ENCODE data around the gene WDHD1.
"Not testable (repeated sequence)": the region's sequence is repeated elsewhere in the genome, so short reads cannot be mapped to it uniquely, and the experiment has no call there.

The WDHD1 gene, protein sequence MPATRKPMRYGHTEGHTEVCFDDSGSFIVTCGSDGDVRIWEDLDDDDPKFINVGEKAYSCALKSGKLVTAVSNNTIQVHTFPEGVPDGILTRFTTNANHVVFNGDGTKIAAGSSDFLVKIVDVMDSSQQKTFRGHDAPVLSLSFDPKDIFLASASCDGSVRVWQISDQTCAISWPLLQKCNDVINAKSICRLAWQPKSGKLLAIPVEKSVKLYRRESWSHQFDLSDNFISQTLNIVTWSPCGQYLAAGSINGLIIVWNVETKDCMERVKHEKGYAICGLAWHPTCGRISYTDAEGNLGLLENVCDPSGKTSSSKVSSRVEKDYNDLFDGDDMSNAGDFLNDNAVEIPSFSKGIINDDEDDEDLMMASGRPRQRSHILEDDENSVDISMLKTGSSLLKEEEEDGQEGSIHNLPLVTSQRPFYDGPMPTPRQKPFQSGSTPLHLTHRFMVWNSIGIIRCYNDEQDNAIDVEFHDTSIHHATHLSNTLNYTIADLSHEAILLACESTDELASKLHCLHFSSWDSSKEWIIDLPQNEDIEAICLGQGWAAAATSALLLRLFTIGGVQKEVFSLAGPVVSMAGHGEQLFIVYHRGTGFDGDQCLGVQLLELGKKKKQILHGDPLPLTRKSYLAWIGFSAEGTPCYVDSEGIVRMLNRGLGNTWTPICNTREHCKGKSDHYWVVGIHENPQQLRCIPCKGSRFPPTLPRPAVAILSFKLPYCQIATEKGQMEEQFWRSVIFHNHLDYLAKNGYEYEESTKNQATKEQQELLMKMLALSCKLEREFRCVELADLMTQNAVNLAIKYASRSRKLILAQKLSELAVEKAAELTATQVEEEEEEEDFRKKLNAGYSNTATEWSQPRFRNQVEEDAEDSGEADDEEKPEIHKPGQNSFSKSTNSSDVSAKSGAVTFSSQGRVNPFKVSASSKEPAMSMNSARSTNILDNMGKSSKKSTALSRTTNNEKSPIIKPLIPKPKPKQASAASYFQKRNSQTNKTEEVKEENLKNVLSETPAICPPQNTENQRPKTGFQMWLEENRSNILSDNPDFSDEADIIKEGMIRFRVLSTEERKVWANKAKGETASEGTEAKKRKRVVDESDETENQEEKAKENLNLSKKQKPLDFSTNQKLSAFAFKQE

DNA sequence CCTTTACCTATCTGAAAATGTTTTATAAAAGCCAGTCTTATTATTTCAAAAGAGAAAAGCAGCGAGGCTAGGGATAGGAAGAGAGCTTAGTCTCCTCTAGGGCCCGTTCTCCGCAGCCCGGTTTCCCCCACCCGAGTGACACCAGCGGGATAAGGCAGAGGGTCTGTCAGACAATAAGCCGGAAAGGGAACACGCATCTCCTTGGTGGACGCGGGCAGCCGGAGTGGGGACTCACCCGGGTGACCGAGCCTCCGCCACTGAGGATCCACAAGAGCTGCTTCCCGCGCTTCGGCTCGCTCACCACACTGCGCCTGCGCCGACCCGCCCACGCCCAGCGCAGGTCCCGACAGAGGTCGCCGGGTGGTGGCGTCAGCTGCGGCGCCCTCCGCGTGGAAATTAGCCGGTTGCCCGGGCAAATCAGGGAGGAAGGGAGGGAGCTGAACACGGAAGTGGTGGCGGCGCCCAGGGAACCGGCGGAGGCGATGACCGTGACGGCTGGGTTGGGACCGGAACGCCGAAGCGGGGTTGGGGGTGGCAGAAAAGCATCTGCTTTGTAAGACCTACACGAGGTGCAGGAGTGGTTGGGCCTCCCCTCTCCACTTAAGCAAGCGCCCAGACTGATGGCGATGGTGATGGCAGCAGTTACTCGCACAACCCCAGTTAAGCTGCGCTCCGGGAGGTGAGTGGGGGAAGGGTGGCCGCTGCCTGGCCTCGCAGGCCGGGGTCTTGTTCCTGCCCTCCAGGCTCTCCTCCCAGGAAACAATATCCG is at the start of gene WDHD1, which contains the start of gene SOCS4:
WDHD1 (minus strand) TSS at position 307 of the 769 bp plus-strand sequence. CDS start 312 bp downstream, outside the sequence.
SOCS4 (plus strand) TSS at position 444 of the 769 bp plus-strand sequence. CDS start 15,806 bp downstream, outside the sequence.
- peak; percentile 76 for DNase-seq

DNA sequence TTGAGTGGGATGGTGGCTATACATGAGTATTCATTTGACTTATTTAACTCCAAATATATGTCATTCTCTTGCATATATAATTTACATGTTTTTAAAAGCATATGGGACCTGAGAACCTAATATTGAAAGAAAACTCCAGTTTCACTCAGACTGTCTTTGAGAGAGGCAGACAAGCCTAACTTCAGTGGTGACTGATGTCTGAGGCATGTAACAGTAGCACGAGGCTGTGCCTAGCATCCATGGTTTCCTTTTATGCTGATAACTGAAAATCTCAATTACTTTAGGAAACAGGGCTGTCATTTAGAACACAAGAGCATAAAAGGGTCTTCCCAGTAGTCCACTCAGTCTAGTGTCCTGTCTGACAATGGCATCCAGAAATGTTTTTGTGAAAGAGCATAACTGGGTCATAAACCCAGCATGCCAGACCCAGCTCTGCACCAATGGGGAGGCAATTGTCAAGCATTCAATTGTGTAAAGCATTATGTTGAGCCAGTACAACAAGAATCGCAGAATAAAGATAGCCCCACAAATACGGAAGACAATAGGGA is 48.8 kb upstream of the WDHD1 start:
- DNase-seq: no peak

DNA sequence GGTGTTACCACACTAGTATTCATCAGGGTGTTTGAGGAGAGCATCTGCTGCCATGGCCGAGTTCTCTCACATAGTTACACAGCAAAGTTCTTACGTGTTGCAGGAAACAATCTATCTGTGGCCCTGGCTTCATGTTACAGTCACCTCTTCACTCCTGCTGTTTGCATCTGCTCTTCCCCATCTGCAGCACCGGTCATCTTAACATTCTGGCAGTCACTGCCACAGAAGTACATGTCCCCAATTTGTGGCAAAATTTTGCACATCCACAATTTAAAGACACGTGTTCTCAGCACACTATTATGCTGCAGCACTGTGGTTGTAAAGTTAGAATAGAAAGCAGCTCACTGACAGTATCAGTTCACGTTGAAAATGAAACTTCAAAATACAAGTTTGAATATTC is 47.8 kb upstream of the WDHD1 start:
- DNase-seq: no peak

DNA sequence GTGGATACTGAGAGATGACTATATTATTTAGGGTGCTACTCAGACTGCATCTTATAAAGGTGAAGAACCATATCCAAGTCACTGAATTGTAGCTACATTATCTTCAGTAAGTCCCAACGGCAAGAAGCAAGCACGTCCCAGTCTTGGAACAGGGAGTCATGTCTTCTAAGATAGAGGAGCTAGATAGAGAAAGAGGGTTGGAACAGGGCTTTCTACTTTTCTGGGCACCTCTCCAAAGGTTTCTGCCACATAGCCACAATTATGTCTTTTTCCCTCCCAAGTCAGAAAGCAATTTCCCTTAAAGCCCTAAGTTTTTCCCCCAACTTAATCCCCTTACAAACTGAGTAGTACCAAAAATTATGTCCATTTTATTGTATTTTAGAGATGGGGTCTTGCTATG is 47.0 kb upstream of the WDHD1 start:
- DNase-seq: no peak

DNA sequence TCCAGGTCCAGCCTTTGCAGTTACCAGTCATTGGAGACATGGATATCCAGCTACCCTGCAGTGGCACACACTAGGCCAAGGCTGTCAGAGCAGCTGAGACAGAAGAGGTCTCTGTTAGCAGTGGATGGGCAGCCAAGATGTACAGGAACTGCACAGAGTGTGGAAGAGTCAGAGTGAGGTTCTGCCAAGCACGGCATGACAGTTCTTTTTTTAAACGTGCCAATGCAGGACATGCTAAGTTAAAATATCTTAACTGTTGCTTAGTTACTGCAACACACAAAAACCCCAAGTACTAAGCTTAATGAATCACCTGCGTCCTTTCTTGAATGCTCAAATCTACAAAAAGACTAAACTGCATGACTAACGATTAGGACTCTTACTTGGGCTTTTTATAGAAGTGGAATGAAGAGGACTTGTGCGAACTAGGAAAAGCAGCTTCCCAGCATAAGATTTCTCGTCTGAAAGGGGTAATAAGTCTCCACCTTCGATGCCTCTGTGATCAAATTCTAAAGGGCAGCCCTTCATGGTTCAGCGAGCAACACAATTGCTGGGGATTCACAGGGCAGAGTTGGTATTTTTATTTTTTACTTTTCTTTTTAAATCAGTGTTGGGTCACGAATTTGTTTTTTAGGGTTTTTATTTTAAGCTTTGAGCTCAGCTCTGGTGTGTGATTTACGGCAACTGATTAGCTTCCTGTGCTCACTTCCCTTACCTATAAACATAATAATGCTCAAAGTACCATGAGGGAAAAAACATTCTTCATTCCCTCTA is 45.2 kb upstream of the WDHD1 start:
- DNase-seq: no peak

DNA sequence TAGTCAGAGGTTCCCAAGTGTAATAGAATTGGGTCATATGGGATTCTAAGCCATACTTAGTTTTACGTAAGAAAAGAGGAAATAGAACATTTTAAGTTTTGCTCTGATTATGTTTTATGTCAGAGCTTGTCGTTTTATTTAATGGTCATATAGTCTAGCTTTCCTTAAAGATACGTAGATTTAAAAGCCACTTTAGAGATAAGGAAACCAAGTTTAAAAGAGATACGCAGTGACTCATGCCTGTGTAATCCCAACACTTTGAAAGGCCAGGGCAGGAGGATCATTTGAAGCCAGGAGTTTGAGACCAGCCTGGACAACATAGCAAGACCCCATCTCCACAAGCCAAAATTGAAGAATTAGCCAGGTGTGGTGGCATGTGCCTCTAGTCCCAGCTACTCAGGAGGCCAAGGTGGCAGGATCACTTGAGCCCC is 44.1 kb upstream of the WDHD1 start:
- DNase-seq: no peak

DNA sequence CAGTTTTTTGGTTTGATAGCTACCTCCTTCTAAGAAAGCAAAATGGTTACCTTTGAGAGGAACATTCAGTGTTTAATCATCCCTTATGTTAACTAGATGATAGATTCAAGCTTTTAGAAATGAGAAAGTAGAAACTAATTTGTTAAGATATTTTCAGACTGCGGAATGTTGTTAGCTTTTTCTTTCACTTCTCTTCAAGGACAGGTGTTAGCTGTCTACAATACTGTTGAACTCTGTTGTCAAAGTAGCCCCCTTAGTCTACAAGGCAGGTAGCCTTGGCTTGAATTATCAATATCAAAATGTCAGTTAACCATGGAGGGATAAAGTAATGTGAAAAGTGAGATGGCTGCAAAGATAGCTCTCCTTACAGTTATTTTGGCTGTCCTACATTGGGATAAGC is 39.3 kb upstream of the WDHD1 start:
- no peak for DNase-seq

DNA sequence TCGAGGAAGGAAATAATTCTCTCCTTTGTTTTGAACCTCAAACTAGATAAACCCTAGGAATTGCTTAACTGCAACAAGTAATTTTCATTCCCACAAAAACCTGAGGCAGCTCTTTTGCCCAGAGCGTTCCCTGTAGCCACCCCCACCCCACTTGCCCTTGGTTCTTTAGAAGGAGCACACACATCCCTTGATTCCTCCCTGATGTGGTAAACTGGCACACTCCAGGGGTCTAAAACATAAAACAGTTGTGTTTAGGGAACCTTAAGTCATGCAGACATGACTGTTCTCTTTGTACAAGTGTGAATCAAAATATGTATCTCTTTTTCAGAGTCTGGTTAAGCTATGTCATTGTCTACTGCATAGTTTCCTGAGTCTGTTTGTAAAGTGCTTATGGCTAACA is 38.5 kb upstream of the WDHD1 start:
- DNase-seq: no peak

DNA sequence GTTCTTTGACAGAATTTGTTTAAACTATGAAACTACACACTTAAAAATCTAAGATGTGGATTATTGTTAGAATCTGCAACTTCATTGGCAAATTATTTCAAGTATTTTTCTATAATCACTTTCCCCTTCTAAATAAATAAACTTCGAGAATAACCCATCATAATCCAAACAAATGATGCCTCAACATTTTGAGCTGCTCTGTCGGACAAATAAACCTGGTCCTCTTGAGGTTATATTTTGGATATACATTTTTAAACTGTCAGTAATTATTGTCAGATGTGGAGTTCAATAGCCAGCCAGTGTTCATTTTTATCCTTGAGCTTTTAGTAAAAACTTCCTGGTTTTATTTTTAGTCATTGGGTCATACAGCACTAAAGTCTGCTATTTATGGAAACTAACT is 38.0 kb upstream of the WDHD1 start:
- not testable (repeated sequence) for DNase-seq

DNA sequence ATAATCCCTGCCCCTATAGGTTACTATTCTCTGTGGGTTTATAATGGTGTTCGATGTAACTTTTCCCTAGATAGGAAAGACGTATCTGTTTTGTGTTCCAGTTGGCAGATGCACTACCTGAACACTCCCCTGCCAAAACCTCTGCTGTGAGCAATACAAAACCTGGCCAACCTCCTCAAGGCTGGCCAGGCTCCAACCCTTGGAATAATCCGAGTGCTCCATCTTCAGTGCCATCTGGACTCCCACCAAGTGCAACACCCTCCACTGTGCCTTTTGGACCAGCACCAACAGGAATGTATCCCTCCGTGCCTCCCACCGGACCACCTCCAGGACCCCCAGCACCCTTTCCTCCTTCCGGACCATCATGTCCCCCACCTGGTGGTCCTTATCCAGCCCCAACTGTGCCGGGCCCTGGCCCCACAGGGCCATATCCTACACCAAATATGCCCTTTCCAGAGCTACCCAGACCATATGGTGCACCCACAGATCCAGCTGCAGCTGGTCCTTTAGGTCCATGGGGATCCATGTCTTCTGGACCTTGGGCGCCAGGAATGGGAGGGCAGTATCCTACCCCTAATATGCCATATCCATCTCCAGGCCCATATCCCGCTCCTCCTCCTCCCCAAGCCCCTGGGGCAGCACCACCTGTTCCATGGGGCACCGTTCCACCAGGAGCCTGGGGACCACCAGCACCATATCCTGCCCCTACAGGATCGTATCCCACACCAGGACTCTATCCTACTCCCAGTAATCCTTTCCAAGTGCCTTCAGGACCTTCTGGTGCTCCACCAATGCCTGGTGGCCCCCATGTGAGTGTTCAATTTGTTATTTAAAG is 35.8 kb upstream of the WDHD1 start:
- DNase-seq: no peak

DNA sequence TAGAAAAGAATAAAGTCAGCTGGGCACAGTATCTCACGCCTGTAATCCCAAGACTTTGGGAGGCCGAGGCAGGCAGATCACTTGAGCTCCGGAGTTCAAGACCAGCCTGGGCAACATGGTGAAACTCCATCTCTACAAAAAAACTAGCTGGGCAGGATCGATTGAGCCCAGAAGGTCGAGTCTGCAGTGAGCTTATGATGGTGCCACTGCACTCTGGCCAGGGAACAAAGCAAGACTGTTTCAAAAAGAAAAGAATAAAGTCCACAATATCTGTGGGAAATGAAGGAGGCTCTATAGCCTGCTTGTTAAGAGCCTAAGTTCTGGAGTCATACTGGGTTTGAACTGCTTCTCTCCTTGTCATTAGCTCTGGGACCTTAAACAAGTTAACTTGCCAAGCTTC is 32.4 kb upstream of the WDHD1 start:
- no peak for DNase-seq

DNA sequence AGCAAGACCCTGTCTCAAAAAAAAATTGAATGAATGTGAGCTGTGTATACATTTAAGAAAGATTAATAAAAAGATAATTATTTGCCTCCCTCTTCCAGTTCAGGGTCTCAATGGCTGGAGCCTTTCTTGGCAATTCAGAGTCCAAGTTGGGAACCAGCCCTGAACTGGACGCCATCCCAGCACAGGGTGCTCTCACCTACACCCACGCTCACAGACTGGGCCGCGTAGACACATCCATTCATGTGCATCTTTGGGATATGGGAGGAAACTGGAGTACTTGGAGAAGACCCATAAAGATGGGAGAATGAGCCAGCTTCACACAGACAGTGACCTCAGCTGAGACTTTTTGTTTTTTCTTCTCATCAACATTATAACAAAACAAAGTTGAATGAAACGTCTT is 31.0 kb upstream of the WDHD1 start:
- no peak for DNase-seq

DNA sequence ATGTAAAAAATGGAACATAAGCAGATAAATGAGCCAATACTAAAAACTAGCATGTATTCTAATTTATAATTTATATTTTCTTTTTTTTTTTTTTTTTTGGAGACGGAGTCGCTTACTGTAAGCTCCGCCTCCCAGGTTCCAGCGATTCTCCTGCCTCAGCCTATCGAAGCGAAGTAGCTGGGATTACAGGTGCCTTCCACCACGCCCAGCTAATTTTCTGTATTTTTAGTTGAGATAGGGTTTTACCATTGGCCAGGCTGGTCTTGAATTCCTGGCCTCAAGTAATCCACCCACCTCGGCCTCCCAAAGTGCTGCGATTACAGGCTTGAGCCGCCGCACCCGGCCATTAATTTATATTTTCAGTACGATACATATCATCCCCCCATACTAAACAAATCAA is 27.2 kb upstream of the WDHD1 start:
- no peak for DNase-seq

DNA sequence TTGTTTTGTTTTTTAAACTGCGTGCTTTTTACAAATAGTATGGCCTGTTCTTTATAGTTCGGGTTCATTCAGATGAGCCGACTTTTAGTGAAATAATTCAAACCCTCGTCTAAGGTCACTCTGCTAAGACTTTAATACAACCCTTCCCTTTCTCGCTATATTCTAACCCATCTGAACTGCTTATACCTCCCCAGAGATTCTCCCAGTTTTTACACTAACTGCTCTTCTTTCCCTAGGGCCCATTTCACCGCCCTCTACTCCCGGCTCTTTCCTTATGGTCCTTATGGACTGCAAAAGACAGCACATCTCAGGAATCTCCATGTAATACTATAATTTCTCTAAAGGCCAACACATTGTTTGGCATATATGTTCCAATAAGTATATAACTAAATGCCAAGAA is 26.6 kb upstream of the WDHD1 start:
- DNase-seq: no peak

DNA sequence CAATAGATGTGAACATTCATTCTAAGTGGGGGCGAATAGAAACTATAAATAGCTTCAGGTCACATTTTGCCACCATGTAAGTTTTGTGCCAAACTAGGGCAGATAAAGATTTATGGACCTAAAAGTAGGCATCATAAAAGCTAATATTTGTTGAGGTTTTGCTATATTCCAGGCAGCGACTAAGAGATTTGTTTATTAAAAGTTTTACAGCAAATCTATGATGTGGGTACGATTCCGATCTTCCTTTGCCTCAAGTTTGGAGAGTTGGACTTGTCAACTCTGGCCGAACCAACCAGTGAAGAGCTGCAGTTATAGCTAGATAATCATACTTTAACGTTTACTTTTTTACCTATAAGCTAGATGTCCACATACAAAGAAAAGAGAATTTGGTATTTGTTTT is 26.1 kb upstream of the WDHD1 start:
- no peak for DNase-seq

DNA sequence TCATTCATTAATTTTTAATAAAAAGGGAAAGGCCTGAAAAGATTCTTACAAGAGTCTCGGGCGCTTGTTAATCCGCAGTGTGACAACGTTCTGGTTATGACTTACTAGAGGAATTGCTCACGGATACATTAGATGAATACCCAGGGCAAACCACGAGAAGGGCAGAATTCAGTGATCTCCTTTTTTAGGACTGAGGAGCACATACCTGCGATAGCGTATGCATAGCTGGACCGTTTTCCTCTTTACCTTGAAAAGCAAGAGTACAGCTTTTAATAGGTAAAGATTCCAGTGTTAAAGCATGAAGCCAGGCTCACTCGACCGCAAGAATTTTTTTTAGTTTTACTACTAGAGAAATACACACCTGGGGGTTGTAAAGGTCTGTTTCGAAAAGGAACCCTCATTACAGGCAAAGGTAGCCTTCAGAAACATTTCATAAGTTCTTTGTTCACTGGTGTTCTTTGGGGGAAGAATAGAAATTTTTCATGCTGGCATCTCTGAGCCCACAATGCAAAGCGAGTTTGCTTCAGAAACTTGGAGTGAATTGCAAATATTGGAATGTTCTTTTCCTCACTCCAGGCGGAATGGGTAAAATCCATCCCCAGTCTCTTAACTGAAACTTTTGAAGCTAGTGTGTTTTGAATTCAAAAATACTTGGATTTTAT is 25.5 kb upstream of the WDHD1 start:
- DNase-seq: no peak

DNA sequence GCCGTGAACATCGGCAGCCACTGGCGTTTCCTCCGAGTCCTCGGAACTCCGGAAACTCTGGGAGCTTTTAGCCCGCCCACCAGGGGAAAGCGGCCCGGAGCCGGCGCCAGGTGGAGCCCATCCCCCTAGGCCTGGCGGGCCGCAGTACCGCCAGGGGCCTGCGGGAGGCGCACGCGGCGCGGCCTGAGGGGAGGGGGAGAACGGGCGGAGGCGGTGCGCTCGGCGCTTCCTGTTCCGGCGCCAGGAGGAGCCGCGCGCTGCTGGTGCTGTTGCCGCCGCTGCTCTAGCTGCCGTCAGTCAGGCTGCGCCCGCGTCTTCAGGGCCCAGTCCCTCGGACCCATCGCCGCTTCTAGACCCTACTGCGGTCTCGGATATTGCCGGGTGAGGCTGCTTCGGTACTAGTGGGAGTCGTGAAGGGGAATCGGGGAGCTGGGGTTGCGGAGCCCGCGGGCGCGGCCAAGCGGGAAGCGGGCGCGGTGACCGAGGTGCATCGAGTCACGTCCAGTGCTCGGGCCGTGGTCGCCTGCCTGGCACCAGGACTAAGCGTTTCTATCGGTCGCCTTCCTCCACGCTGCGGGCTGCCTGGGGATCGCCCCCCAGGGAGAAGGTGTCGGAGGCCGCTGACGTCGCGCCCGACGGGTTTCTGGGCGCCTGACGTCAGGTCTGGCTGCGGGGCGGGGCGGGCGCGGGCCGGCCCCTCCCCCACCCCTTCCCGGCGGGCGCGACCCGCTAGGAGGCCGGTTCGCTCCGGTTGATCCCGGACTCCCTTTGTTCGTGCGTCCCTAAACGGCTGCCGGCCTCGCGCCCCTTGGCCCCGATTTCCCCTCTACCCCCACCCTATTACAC is 24.7 kb upstream of the WDHD1 start, which contains the start of gene MAPK1IP1L:
MAPK1IP1L (plus strand) TSS at position 225 of the 846 bp plus-strand sequence. CDS start 10,037 bp downstream, outside the sequence.
- peak; percentile 60 for DNase-seq

DNA sequence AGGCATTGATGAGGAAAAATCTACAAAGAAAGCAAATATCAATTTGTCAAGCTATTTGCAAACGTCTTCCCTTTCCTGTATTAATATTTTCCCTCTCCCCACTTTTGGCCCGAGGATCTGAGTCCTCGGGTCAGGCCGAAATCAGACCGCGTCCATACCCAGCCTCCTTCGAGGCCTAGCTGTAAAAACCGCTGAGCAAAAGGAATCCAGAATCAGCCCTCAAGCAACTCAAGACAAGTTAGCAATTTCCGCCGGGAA is 24.2 kb upstream of the WDHD1 start:
- DNase-seq: no peak

DNA sequence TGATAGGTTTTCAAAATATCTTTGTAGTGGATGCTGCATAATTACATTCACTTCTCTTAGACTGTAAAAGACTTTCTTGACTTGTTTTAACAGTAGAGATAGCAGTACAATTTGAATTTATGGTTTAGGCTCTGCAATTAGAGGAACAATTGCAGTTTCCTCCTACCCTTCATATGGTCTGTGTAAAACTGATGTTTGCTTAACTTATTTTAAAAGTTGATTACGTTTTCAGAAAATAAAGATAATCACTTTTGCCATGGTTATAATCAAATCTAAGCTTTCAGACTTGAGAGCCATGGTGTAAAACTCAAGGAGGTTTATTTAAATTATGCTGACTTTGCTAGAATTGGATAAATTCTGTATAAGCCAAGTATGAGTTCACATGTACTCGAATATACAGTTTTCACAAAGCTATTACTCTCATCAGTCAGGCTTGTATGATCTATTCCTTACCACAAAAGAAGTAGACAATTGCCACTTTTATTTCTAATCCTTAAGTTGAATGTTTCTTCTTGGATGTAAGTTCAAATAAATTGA is 22.1 kb upstream of the WDHD1 start:
- no peak for DNase-seq

Data from NCI-H2081 treated with DMSO at 0.1 percent for 48 hours (cell line).